ENCODE data around the gene GPR146.

GRCh38 chr7:1087952-1088920, 43.9 kb downstream of the GPR146 start, which contains the start of gene GPER1:
- TF ChIP-seq POLR2AphosphoS5 (IDR thresholded peaks at IDR 0.05; ENCODE audit: low read depth, low read length), result no peak
- no peak for TF ChIP-seq REST (IDR thresholded peaks at IDR 0.05; ENCODE audit: insufficient read depth in 1 of 2, low read depth in 2 of 2, low read length in 2 of 2)
- no peak for TF ChIP-seq TAF1 (IDR thresholded peaks at IDR 0.05; ENCODE audit: borderline replicate concordance, insufficient read depth, low read length)
- no peak for TF ChIP-seq SIN3A (IDR thresholded peaks at IDR 0.05; ENCODE audit: borderline replicate concordance, insufficient read depth, low read length)

Data from PFSK-1 (cell line).